GM12892 (cell line): Measurements from ENCODE around the gene GREB1.

Experiments
- POLR2AphosphoS5 ChIP-seq: IDR thresholded peaks from 2 replicates; pipeline ENCODE4 v1.6.1; 2011; ENCODE audit warnings: low read depth, low read length, control low read depth
- TAF1 ChIP-seq: IDR thresholded peaks from 2 replicates; pipeline ENCODE4 v1.6.1; 2011; ENCODE audit warnings: low read depth, mild to moderate bottlenecking, control low read depth, low read length, borderline replicate concordance

DNA sequence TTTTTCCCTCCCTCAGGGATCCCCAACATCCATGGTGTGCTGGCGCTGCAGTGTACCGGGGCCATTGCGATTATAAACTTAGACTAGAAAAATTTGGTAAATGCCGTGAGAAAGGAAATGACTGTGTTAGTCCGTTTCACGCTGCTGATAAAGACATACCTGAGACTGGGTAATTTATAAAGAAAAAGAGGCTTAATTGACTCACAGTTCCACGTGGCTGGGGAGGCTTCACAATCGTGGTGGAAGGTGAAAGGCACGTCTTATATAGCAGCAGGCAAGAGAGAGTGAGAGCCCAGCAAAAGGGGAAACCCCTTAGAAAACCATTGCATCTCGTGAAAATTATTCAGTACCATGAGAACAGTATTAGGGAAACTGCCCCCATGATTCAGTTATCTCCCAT, 91.8 kb downstream of the GREB1 start:
- no peak for TF ChIP-seq TAF1
- no peak for TF ChIP-seq POLR2AphosphoS5
